ENCODE data around the gene KISS1R. TPM values are rescaled to one million over a fixed set of nuclear protein-coding genes. Genes with fewer than 3 reads are reported as not detected.

Gene KISS1R
- total RNA-seq, 1 experiment from 2014 or later = not detected

- no peaks in the 10 kb centered on the region for H3K27me3 Mint-ChIP-seq (ENCODE audit: insufficient read depth, unreplicated experiment)
- no peak overlapping the region for H3K27ac Mint-ChIP-seq (ENCODE audit: low read depth, unreplicated experiment)
- no peak for DNase-seq (ENCODE audit: unreplicated experiment)
- intact Hi-C loops (cut with micrococcal nuclease) = no loop called here
- BruUV-seq (replicated peaks) = no TSS peak
- no peak for TF ChIP-seq CTCF (IDR thresholded peaks at IDR 0.05; ENCODE audit: unreplicated experiment)
- H3K36me3 Mint-ChIP-seq (ENCODE audit: insufficient read depth, unreplicated experiment) = peaks cover 5% of the 10 kb centered on the region
- CTCF ChIA-PET = no interaction called here
- H3K9me3 Mint-ChIP-seq (ENCODE audit: unreplicated experiment) = no peaks in the 10 kb centered on the region
- POLR2A ChIA-PET = no interaction called here
- H3K4me1 Mint-ChIP-seq (ENCODE audit: insufficient read depth, unreplicated experiment) = peaks cover 8% of the 10 kb centered on the region
- no peak overlapping the region for H3K4me3 Mint-ChIP-seq (ENCODE audit: unreplicated experiment)
These were observed 30.8 kb downstream of the KISS1R start for GRCh38 chr19:947707-948539.

GRCh38 chr19:948842-949496 is 31.8 kb downstream of the KISS1R start:
- Mint-ChIP-seq H3K9me3 (ENCODE audit: unreplicated experiment) (no peaks in the 10 kb centered on the region), H3K36me3 (ENCODE audit: insufficient read depth, unreplicated experiment) (peaks cover 5% of the 10 kb centered on the region), H3K27me3 (ENCODE audit: insufficient read depth, unreplicated experiment) (no peaks in the 10 kb centered on the region), H3K4me1 (ENCODE audit: insufficient read depth, unreplicated experiment) (peaks cover 8% of the 10 kb centered on the region), H3K4me3 (ENCODE audit: unreplicated experiment) (no peak overlapping the region), H3K27ac (ENCODE audit: low read depth, unreplicated experiment) (no peak overlapping the region)
- BruUV-seq (replicated peaks) = no TSS peak
- ChIA-PET POLR2A (no interaction called here), CTCF (interaction anchor here (0.6 kb wide), 1 partner anchor 178 kb away, joined by 4 read pairs; no protein-coding TSS in a partner anchor)
- intact Hi-C loops (cut with micrococcal nuclease) = no loop called here
- no peak for DNase-seq (ENCODE audit: unreplicated experiment)
- TF ChIP-seq CTCF (IDR thresholded peaks at IDR 0.05; ENCODE audit: unreplicated experiment) = no peak

GRCh38 chr19:950352-951066 is 33.4 kb downstream of the KISS1R start:
- Mint-ChIP-seq H3K27ac (ENCODE audit: low read depth, unreplicated experiment) (no peak overlapping the region), H3K36me3 (ENCODE audit: insufficient read depth, unreplicated experiment) (peaks cover 5% of the 10 kb centered on the region), H3K9me3 (ENCODE audit: unreplicated experiment) (no peaks in the 10 kb centered on the region), H3K4me1 (ENCODE audit: insufficient read depth, unreplicated experiment) (no peaks in the 10 kb centered on the region), H3K27me3 (ENCODE audit: insufficient read depth, unreplicated experiment) (no peaks in the 10 kb centered on the region), H3K4me3 (ENCODE audit: unreplicated experiment) (no peak overlapping the region)
- DNase-seq (ENCODE audit: unreplicated experiment) = no peak
- no peak for TF ChIP-seq CTCF (IDR thresholded peaks at IDR 0.05; ENCODE audit: unreplicated experiment)
- no TSS peak for BruUV-seq (replicated peaks)
- ChIA-PET CTCF (no interaction called here), POLR2A (no interaction called here)
- intact Hi-C loops (cut with micrococcal nuclease) = no loop called here

GRCh38 chr19:952049-952679 is 35.0 kb downstream of the KISS1R start:
- POLR2A ChIA-PET = interaction anchor here (0.7 kb wide), 1 partner anchor 89 kb away, joined by 3 read pairs; no protein-coding TSS in a partner anchor
- intact Hi-C loops (cut with micrococcal nuclease) = no loop called here
- Mint-ChIP-seq H3K27me3 (ENCODE audit: insufficient read depth, unreplicated experiment) (no peaks in the 10 kb centered on the region), H3K4me3 (ENCODE audit: unreplicated experiment) (no peak overlapping the region), H3K4me1 (ENCODE audit: insufficient read depth, unreplicated experiment) (no peaks in the 10 kb centered on the region), H3K36me3 (ENCODE audit: insufficient read depth, unreplicated experiment) (no peaks in the 10 kb centered on the region), H3K27ac (ENCODE audit: low read depth, unreplicated experiment) (no peak overlapping the region), H3K9me3 (ENCODE audit: unreplicated experiment) (no peaks in the 10 kb centered on the region)
- CTCF ChIA-PET = no interaction called here
- DNase-seq (ENCODE audit: unreplicated experiment) = no peak
- no TSS peak for BruUV-seq (replicated peaks)
- TF ChIP-seq CTCF (IDR thresholded peaks at IDR 0.05; ENCODE audit: unreplicated experiment) = no peak
